K562 (cell line): ENCODE results near the gene IL11. TPM values are rescaled to one million over a fixed set of nuclear protein-coding genes. Genes with fewer than 3 reads are reported as not detected.

ENCODE experiments used
- BRD9 ChIP-seq: fragments of 450-650 bp; IDR thresholded peaks from 2 replicates; pipeline ENCODE4 v1.6.1; 2018; ENCODE audit warnings: low read depth; ENCODE audit not compliant: partially characterized antibody
- CCAR2 ChIP-seq: fragments of 200-400 bp; formaldehyde crosslinking; IDR thresholded peaks from 2 replicates; pipeline ENCODE4 v1.6.1; 2017; ENCODE audit warnings: mild to moderate bottlenecking, low read depth, low read length
- CHD1 ChIP-seq: fragments of 200-600 bp; sonication (generic); IDR thresholded peaks from one replicate; pipeline ENCODE4 v1.6.1; 2012; ENCODE audit warnings: mild to moderate bottlenecking, moderate library complexity, low read length, inconsistent platforms
- ETV1 ChIP-seq: fragments of 450-650 bp; conservative IDR thresholded peaks from 2 replicates; pipeline ENCODE4 v1.6.1; 2016; ENCODE audit warnings: missing genetic modification characterization, control low read depth, low read depth, missing compliant biosample characterization
- ETV5 ChIP-seq: sonication (generic); formaldehyde crosslinking; IDR thresholded peaks from 2 replicates; pipeline ENCODE4 v1.4.0; 2020; ENCODE audit warnings: low read depth, mild to moderate bottlenecking, missing genetic modification reagents
- HNRNPH1 ChIP-seq: fragments of 200-400 bp; formaldehyde crosslinking; optimal IDR thresholded peaks from 2 replicates; pipeline ENCODE3; 2017; ENCODE audit warnings: low read depth, mild to moderate bottlenecking, low read length, moderate library complexity
- ILF3 ChIP-seq: fragments of 450-650 bp; IDR thresholded peaks from 2 replicates; pipeline ENCODE4 v1.6.1; 2018; ENCODE audit warnings: antibody characterized with exemption, mild to moderate bottlenecking, moderate library complexity, borderline replicate concordance
- KAT2B ChIP-seq: IDR thresholded peaks from one replicate; pipeline ENCODE4 v1.6.1; 2012; ENCODE audit warnings: low read depth, mild to moderate bottlenecking, control low read depth, inconsistent platforms, low read length, moderate library complexity
- RREB1 ChIP-seq: fragments of 250-450 bp; sonication (Bioruptor Pico); IDR thresholded peaks from 2 replicates; pipeline ENCODE4 v1.4.0; 2020
- SOX6 ChIP-seq: fragments of 450-650 bp; IDR thresholded peaks from 2 replicates; pipeline ENCODE4 v1.6.1; 2014; ENCODE audit warnings: mild to moderate bottlenecking
- SREBF1 ChIP-seq: fragments of 150-350 bp; IDR thresholded peaks from 2 replicates; pipeline ENCODE4 v1.6.1; 2014; ENCODE audit warnings: antibody characterized with exemption, low read depth, low read length, borderline replicate concordance
- SRSF3 ChIP-seq: fragments of 200-400 bp; formaldehyde crosslinking; IDR thresholded peaks from 2 replicates; pipeline ENCODE4 v1.6.1; 2016; ENCODE audit warnings: mild to moderate bottlenecking, low read length, moderate library complexity; ENCODE audit not compliant: insufficient read depth
- THRA ChIP-seq: fragments of 450-650 bp; IDR thresholded peaks from 2 replicates; pipeline ENCODE4 v1.6.1; 2017; ENCODE audit warnings: mild to moderate bottlenecking, moderate library complexity
- ZBTB1 ChIP-seq: sonication (generic); formaldehyde crosslinking; IDR thresholded peaks from 2 replicates; pipeline ENCODE4 v1.8.1; 2023; ENCODE audit warnings: missing genetic modification reagents, low read depth, mild to moderate bottlenecking, borderline replicate concordance
- ZKSCAN3 ChIP-seq: fragments of 250-450 bp; sonication (Bioruptor Pico); IDR thresholded peaks from 2 replicates; pipeline ENCODE4 v1.4.0; 2020
- ZNF282 ChIP-seq: sonication (generic); formaldehyde crosslinking; IDR thresholded peaks from 2 replicates; pipeline ENCODE4 v1.8.1; 2023; ENCODE audit warnings: missing genetic modification reagents
- ZNF518B ChIP-seq: fragments of 250-450 bp; sonication (Bioruptor Pico); IDR thresholded peaks from 2 replicates; pipeline ENCODE4 v1.5.0; 2021; ENCODE audit warnings: mild to moderate bottlenecking, moderate library complexity
- ZNF766 ChIP-seq: fragments of 200-800 bp; sonication (Bioruptor generic); conservative IDR thresholded peaks from 2 replicates; pipeline ENCODE4 v1.6.1; 2016; ENCODE audit warnings: missing genetic modification characterization, missing compliant biosample characterization
- polyA plus RNA-seq, 8 experiments: library from polyadenylated mRNA; depleted of rRNA in 4 of 8; stranded (reverse) in 5 of 8; unstranded in 3 of 8; fragments of >200 nt; fragmentation: Nextera tagmentation in 2 of 8; fragmentation: Illumina TruSeq in 1 of 8; extraction: Ambion mirVana in 2 of 8; extraction: Trizol in 1 of 8; gene quantifications; 2 replicates each; pipeline versions ENCODE4 v1.2.1 to v1.2.3, GENCODE V29; 2011 to 2014; ENCODE audit warnings: inconsistent platforms in 1 of 8, missing spikeins in 1 of 8
- total RNA-seq, 7 experiments: library from RNA; depleted of rRNA in 6 of 7; stranded (reverse); fragments of >200 nt in 6 of 7; fragmentation: Illumina TruSeq in 2 of 7; extraction: Trizol in 2 of 7; gene quantifications; 2 replicates each; pipeline versions ENCODE4 v1.2.1 to v1.2.3, GENCODE V29; 2011 to 2021; ENCODE audit warnings: low replicate concordance in 1 of 7

The IL11 gene
- total and polyA plus RNA-seq, 9 of the 15 experiments (the other 6 are each of a cell fraction or from before 2014, with no cell fraction given) = 0.04 to 0.42 (median 0.06) TPM; not detected in 6

GRCh38 chr19:55408533-55408872 is 38.2 kb upstream of the IL11 start (continued):
- TF ChIP-seq THRA (no peak), ZNF766 (CRISPR knock-in tag) (peak; percentile 63; the same call in 1 of the 2 replicates), ETV5 (CRISPR knock-in tag) (no peak), ZNF282 (no peak), RREB1 (CRISPR knock-in tag) (no peak), CHD1 (peak; percentile 76), SREBF1 (no peak), HNRNPH1 (no peak), BRD9 (peak; percentile 90), ETV1 (tag) (no peak), ILF3 (no peak), ZBTB1 (no peak), ZNF518B (CRISPR knock-in tag) (no peak), SRSF3 (0 out of 2 replicates have a peak, but pooled peaks have one; percentile 53), ZKSCAN3 (no peak), KAT2B (no peak), CCAR2 (no peak), SOX6 (no peak)
